RCC 7860 (cell line): ENCODE results near the gene DUSP22.
"Not testable (repeated sequence)": the region's sequence is repeated elsewhere in the genome, so short reads cannot be mapped to it uniquely, and the experiment has no call there.

Experiments
- DNase-seq: peaks from one replicate; pipeline ENCODE4 v3.0.0-alpha.2; 2015; ENCODE audit warnings: low spot score
- FAIRE-seq: peaks from 2 replicates; lab custom pipeline; 2012; peaks lifted over from hg19 to GRCh38; lab: Jason Lieb, UNC

Gene DUSP22

DNA sequence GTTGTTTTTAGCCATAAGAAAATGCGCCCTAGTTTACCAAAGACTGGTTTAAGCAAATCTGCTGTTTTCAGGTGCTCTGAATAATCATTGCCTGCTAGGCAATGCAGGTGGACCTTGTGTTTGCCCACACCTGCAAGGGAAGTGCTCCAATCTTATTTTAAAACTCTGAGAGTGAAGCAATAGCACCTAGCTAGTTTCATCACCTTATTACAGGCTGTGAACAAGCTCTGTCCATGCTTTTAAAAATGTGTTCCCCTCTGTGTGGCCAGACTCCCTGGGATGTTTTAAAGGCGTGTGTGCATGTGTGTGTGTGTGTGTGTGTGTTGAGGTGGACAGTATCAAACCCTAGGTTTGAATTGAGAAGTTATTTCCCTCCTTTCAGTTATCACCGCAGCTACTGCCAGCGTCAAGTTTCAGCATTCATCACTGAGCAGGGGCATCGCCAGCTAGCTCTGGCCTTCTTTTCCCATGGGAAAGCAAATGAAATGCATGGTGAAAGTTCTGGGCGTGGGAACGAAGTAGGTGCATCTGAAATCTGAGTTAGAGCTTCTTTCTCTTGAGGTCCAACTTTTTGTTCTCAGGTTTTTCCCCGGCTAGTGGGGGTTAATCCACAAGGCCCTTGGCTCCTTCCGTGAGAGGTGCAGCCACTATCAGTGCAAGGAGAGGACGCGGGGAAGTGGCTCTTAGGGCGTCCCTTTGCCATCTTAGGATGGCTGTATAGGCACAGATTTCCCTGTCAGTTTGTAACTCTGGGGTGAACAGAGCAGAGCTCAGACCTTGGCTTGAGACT lies 30.8 kb downstream of the DUSP22 start:
- no peak for DNase-seq
- FAIRE-seq = no peak

DNA sequence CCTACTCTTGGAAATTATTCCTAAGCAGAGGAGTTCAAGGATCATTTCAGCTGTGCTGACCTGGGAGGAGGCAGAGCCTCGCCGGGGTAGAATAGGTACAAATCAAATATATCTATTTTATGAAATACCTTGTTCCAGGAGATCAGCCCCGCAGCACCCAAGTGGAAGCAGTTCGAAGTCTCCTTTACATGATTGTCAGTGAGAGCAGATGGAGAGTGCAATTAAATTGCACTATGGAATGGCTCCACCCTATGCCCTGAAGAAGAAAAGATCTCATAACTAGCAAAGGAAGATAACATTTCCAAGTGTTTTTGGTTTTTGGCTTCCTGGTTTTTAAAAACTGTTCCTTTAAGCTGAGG lies 31.4 kb downstream of the DUSP22 start:
- DNase-seq = no peak

DNA sequence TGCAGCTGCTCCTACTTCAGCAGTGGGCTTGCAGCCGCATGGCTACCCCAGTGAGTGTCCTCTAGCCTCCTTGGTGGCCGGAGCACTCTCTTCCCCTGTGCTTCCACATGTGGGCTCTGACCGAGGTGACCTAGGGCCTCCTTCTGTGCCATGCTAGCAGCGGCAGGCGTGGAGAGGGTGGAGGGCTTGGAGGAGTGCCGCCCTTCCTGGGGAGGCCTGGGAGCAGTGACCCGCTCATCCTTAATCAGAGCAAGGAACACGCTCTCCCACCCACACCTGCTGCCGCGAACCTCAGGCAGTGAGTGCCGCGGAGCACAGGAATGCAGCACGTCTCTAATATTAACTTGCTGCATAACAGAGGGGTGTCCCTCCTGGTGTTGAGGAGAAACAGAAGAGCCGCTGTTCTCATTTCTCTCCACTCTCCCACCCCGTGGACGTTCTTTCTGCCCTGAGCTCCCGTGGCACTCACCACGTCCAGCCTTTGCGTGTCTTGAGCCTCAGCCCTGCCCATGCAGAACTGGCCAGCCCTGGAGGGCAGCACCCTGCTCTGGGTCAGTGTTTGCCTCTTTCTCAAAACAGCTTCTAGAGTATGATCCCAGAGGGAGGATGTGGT lies 31.9 kb downstream of the DUSP22 start:
- FAIRE-seq = no peak
- no peak for DNase-seq

More for the DNA sequence above, 31.4 kb downstream of the DUSP22 start:
- no peak for FAIRE-seq

DNA sequence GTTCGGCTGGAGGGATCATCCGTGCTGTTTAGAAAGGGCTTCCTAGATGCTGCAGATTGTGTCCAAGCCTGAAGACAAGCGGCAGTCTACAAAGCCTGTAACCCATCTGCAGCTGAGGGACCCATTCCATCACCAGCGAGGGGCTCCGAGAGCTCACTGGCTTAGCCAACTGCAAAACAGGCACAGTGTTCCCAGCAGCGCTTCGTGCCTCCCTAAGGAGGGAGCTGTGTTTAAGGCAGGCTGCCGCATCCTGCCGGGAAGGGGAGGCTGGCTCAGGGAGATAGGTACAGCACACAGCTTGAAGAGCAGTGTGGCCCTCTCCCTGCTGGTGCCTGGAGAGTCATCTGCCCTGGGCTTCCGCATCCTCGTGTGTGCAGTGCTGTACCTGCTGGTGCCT lies 32.4 kb downstream of the DUSP22 start:
- FAIRE-seq (no peak), DNase-seq (no peak)

DNA sequence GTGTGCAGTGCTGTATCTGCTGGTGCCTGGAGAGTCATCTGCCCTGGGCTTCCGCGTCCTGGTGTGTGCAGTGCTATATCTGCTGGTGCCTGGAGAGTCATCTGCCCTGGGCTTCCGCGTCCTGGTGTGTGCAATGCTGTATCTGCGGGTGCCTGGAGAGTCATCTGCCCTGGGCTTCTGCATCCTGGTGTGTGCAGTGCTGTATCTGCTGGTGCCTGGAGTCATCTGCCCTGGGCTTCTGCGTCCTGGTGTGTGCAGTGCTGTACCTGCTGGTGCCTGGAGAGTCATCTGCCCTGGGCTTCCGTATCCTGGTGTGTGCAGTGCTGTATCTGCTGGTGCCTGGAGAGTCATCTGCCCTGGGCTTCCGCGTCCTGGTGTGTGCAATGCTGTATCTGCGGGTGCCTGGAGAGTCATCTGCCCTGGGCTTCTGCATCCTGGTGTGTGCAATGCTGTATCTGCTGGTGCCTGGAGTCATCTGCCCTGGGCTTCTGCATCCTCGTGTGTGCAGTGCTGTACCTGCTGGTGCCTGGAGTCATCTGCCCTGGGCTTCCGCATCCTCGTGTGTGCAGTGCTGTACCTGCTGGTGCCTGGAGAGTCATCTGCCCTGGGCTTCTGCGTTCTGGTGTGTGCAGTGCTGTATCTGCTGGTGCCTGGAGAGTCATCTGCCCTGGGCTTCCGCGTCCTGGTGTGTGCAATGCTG lies 33.0 kb downstream of the DUSP22 start:
- DNase-seq, FAIRE-seq: not testable (repeated sequence)

DNA sequence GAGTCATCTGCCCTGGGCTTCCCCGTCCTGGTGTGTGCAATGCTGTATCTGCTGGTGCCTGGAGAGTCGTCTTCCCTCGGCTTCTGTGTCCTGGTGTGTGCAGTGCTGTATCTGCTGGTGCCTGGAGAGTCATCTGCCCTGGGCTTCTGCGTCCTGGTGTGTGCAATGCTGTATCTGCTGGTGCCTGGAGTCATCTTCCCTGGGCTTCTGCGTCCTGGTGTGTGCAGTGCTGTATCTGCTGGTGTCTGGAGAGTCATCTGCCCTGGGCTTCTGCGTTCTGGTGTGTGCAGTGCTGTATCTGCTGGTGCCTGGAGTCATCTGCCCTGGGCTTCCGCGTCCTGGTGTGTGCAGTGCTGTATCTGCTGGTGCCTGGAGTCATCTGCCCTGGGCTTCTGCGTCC lies 33.8 kb downstream of the DUSP22 start:
- FAIRE-seq = not testable (repeated sequence)

DNA sequence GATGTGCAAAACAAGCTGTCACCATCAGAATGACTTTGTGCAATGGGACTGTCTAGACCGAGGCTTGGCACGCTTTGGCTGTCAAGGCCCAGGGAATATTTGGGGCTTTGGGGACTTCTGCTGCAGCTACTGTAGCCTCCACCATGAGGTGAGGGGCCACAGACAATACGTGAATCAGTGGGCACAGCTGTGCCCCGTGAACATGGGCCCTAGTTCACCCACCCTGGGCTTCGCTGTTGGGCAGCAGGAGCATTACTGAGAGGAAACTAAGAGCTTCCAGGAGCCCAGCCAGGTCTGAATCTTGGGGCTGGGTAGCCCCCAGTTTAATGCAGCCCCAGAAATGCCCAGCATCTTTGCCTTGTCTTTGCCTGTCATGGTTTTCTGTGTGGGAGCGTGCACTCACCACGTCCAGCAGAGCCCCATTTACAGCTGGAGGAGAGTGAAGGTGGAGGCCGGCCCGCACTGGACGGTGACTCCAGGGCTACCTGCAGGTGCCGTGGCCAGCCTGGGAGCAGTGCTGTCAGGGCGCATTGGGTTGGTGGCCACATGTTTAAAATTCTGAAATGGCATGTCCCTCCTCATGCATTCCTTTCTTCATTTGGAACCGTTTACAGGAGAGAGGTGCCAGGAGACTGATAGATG lies 34.7 kb downstream of the DUSP22 start:
- FAIRE-seq (no peak), DNase-seq (no peak)

More for the DNA sequence above, 33.8 kb downstream of the DUSP22 start:
- DNase-seq = not testable (repeated sequence)

DNA sequence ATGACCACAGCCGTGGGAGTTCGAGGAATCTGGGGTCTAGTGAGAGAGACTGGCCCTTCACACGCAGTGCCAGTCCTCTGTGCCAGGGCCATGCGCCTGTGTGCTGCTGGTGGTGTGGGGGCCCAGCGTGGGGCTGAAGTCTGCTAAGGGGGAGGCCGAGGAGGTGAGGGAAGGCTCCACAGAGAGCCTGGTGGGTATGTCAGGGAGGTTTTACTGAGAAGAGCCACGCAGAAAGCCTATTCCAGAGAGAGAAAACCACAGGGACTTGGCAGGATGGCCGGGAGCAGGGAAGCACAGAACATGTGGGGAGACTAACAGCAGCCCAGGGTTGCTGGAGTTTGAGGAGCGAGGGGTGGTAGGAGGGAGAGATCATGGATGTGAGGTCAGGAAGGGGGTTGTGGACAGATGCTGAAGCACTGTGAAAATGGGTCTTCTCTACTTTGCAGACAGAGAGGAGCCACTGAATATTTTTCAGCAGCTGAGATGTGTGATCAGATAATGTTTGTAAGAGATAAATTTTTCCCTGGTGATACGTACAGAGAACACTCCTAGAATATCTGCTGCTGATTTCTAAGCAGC lies 35.3 kb downstream of the DUSP22 start:
- DNase-seq = no peak
- no peak for FAIRE-seq

DNA sequence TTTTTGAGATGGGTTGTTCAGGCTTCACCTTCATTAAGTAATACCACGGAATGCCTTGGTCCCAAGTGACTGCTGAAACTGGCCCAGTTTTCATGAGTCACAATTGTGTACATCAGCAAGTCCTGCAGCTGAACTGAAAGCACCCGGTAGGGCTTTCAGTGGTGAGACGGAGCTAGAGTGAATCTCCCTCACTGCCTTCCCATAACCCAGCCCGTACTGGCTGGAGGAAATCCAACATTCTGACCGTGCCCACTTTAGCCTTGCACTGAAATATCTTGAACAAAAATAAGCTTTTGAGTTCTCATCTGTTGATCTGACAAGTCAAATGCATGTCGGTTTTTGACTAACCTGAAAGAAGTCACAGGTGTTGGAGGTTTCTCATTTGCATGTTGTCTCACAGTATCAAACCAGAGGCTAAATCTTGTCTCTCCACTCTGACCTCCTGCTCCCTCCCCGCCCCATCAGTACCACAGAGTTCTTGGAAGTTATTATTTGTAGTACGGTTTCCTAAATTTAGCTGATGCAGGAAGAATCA lies 35.9 kb downstream of the DUSP22 start:
- FAIRE-seq = no peak
- DNase-seq = peak; percentile 34

DNA sequence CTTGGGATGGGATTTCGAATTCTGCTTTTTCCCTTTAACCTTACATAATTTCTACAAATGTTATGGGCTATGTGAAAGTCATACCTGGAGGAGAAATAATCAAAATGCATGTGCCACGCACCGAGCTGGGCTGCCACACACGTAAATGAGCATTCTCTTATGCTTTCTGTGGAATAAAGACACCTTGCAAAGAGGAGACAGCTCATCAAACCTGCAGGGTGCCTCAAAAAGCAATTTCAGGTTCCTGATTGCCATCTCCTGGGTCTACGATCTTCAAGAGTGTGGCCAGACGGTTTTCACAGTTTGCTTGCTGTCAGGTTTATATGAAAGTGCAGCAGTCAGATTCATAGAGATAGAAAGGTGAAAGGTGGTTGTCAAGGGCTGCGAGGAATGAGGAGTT lies 36.6 kb downstream of the DUSP22 start:
- no peak for DNase-seq
- FAIRE-seq = no peak

DNA sequence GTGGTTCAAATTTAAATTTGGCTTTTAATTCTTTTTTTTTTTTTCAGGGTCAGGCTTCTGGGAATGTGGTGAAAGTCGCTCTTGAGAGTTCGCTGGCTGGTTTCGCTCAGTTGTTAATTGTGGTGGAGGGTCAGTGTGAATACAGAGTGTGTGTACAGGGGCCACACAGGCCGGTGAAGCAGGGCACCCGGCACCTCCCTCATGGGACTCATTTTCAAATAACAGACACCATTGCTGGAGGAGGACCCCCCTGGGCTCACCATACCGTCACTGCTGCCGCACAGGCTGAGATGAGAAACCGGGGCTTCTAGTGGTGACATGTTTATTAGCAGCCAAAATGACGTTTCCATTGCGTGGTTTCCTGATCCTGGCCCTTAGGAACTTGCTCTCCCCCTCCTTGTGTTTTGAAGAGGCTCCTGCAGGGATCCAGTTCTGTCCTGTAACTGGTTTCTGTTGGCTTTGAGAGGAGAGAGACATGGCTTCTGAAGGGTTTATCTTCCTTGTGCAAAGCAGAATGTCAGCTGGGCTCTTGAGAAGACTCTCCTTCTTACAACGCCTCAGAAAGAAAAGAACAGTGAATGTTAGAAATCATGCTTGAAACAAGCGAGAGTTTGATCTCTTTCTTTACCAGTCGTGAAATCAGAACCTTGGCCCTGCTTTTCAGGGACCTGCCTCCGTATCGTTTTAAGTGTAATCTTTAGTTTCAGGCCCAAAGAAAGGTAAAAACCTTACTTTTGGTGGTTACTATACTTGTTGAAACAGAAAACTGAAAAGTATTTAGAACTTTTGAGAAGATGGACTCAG lies 37.8 kb downstream of the DUSP22 start:
- FAIRE-seq = no peak
- DNase-seq = no peak

DNA sequence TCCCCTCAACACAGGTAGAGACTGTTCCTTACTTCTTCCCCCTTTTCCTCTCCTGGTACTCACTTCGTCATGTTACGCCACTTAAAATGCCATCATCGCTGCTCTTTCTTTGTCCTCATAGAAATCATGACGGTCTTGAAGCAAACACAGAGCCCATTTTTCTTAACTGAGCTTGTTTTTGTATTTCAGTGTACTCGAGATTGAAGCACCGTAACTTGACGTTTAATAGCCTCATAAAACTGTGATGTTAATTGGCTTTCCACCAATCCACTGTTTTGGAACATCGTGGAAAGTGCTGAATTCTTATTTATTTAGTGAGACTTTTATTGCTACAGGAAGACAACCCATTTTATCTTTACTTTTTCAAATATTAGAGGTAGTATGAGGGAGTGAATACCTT lies 38.7 kb downstream of the DUSP22 start:
- FAIRE-seq = no peak
- no peak for DNase-seq

DNA sequence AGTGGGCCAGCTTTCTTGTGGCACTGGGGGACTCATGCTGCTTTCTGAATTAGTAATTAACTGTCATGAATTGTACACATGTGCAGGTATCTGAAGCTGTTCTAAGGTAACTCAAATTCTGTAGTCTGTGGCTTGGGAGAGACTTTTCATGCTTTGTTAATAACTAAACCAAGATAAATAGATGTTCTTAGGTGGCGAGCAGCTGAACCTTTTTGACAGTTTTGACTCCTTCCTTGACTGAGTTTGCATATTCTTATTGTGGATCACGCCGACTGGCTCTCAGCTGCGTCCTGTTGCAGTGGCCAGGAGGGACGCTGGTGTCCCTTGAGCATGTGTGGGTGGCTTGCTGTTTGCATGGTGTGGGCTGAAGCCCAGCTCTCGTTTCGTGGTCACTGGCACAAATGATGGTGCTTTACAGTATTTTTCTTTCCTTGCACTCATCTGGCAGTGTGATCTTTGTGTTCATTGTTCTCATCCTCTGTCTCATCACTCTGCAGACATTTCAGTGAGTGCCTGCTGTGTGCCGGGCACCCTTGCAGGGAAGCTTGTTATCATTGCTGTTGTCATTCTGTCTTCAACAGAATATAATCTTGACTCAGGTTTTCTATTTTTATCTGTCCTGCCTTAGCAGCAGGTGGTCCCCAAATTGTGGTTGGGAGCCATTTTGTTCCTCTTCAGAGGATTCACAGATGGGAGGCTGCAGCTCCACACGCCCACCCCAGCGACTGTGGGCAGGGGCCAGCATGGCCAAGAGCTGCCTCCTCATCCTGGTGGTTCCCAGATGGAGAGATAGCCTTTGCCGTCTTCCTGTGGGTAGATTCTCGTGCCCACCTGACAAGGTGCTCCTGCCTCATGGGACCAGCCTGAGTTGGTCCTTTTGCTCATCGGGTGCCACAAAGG lies 39.6 kb downstream of the DUSP22 start:
- FAIRE-seq (no peak), DNase-seq (no peak)

DNA sequence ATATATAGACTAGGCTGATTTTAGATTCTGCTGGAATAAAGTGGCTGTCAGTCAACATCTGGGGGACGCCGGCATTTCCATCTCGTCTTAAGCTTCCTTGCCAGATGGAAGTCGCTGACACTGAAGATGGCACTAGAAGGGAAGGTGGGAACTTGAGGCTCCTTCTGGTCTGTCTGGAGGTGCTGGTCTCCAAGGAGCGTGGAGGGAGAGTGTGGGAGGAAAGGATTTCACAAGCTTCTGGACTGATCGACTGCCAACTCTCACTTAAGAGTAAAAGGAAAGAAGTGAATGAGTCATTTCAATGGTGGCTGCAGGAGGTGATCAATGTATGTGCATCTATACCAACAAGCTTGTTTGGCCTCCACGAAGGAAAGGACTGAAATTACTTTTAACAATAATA lies 40.4 kb downstream of the DUSP22 start:
- no peak for FAIRE-seq

DNA sequence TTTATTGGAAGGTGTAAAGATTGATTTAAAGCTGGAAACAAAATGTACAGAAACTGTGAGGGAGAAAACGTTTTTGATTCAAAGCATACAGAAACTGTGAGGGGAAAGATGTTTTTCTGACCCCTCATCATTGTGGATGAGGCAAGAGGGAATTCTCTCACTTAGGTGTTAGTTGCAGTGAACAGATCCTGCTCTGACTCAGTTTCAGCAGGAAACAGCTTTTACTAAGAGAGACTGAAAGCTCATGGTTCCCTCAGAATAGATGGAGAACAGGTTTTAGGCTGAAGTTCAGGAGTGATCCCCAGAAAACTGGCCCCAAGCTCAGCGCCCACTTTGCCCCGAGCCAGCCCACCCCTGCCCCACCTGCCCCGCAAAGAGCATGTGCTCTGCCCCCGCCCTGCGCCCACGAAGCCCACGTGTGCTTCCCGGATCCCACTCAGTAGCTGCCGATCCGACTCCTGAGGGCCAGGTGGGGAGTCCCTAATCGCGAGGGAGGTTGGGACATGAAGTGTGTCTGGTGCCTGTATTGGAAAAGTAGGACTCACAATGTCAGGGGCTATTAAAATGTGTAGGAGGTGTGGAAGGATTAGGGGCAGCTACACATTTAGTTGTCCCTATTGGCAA lies 41.2 kb downstream of the DUSP22 start:
- no peak for FAIRE-seq

More for the DNA sequence above, 40.4 kb downstream of the DUSP22 start:
- DNase-seq = no peak

DNA sequence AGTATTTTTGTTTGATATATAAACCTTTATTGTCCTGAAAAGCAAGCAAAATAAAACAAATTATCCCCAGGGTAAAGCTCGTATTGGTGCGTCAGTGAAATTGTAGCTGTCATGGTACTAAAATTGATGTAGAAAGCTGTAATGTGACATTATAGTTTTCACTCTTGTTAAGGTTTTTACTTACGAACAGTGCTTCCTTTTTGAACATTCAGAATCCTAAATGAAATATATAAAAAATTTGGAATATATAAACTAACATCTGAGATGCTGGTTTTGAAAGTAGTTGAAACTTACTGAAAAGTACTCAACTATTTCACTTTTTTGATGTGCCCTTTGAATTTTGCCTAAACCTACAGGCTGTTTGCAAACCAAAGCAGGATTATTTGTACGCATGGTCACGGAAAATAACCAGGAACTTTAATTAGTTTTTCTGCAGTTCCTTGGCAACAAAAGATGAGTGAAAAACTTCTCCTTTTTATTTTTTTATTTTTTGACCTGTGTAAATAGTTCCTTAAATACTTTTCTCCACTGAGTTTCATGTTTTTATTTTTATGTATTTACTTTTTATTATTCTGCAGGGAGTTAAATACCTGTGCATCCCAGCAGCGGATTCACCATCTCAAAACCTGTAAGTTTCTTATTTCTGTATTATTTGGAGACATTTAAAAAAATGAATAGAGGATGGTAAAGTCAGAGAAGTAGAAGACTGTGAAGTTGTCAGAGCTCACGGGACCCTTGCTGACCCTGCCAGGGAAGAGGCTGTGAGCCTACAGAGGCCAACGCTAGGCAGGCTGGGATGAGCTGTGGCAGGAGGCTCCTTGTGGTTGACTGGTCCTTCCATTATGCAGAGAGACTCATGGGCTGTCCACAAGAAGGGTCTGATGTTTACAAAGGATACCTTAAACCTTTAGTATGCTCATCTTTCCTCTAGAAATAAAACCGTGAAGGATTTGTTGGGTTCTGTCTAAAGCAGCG lies 42.5 kb downstream of the DUSP22 start:
- FAIRE-seq = no peak
- no peak for DNase-seq

More for the DNA sequence above, 41.2 kb downstream of the DUSP22 start:
- DNase-seq = no peak

DNA sequence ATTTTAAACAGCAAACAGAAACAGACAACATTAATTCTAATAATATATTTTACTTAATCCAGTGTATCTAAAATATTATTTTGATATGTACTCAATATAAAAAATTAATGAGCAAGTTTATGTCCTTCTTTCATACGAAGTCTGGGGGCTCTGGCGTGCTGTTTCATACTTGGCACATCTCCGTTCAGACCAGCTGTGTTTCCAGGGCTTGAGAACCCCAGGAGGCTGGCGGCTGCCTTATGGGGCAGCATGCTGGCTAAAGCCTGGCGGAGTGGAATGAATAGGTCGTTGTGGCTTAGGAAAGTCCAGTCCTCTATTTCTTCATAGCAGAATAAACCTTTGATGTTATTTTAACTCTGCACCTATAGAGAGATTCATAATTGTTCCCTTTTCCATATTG lies 43.3 kb downstream of the DUSP22 start:
- FAIRE-seq (no peak), DNase-seq (no peak)
